Raji (cell line): ENCODE measurements around the gene SLC38A9.

Experiments
- POLR2A ChIP-seq: IDR thresholded peaks from 2 replicates; pipeline ENCODE4 v1.6.1; 2011; ENCODE audit warnings: low read depth, low read length, control low read depth; ENCODE audit not compliant: insufficient read depth

SLC38A9 gene

DNA sequence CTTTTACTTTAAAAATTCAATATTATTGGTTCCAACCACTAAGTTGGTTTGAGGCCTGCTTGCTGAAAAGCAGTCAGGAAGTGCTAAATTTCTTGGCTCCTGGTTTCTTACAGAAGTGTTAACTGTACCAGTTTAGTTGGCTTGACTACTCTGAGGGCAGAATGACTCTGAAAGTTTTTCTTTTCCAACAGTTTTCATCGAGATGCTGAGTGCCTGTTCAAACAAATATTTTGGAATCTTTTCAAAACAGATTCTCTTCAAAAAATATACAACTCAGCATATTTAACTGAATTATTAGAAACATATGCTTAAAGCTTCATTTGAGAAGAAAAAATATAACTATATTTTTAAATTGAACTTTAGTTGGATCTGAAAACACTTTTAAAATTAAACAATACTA, 37.0 kb downstream of the SLC38A9 start:
- TF ChIP-seq POLR2A, result no peak

DNA sequence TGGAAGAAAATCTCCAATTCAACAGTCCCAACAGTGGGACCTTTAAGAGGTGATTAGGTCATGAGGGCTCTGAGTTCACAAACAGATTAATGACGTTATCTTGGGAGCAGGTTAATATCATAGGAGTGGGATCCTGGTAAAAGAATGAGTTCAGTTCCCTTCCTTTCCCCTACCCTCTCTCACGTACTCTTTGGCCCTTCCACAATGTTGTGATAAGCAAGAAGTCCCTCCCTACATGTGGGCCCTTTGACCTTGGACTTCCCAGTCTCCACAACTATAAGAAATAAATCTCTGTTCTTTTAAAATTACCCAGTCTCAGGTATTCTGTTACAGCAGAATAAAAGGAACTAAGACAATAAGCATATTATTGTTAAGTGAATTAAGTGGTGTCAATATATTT, 37.8 kb downstream of the SLC38A9 start:
- no peak for TF ChIP-seq POLR2A

DNA sequence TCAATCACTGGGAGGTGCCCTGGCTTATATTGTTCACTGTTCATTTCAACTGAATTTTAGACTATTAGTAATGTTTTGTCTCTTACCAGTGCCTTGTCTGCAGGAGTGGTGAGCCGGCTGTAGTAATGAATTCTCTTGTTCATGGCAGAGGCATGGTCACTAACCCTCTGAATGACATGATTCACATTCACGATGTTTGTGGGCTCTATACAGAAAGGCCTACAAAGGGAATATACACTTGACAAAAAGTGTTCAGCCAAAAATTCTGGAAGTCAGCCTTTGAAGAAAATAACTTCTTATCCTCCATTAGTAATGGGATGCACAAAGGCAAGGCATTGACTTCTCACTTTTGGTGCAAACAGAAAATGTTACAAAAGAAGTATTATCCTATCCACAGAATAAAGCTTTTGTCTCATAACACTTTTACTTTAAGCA, 39.6 kb downstream of the SLC38A9 start:
- TF ChIP-seq POLR2A, result no peak

DNA sequence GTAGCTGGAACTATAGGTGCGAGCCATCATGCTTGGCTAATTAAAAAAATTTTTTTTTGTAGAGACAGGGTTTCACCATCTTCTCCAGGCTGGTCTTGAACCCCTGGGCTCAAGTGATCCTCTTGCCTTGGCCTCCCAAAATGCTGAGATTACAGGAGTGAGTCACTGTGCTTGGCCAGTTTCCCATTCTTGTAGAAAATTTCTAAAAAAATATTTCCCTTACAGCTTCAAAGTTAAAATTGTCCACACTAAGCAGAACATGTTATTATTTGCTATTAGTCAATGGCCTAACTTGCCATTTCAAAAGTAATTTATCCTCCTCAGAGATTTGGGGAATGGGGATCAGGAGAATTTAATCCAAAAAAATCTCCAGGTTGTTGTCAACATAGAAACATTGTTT, 40.1 kb downstream of the SLC38A9 start:
- TF ChIP-seq POLR2A, result no peak

DNA sequence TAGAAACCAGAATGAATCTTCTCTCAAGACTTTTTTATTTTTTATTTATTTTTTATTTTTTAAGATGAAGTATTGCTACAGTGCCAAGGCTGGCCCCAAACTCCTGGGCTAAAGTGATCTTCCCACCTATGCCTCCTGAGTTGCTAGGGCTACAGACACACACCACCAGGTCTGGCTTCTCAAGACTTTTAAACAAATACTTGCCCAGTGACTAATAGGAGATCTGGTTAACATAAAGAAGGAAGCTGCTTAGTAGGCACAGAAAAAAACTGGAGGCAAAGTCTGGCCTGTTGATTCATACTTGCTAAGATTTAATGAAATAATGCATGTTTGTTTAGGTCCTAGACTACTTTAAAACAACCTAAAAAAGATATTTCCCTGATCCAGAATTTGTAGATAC, 43.8 kb downstream of the SLC38A9 start:
- no peak for TF ChIP-seq POLR2A

DNA sequence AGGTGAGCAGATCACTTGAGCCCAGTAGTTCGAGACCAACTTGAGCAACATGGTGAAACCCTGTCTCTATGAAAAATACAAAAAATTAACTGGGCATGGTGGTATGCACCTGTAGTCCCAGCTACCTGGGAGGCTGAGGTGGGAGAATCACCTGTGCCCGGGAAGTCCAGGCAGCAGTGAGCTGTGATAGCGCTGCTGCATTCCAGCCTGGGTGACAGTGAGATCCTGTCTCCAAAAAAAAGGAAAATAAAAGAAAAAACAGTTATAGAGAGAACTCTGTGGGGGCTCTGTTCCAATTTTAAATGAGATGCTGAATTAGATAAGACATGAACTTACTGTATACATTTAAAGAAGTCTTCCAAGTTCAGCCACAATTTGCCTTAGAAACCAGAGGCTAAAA, 44.2 kb downstream of the SLC38A9 start:
- TF ChIP-seq POLR2A, result no peak

DNA sequence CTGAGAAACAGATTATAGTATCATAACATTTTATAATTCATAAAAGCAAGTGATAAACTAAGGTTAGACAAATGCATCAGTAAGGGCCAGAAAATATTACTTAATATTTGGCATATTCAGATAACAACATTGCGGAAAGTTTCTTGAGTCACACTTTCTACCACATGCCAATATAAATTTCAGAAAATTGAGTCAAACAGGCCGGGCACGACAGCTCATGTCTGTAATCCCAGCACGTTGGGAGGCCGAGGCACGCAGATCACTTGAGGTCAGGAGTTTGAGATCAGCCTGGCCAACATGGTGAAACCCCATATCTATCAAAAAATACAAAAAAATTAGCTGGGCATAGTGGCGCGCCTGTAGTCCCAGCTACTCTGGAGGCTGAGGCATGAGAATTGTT, 47.1 kb downstream of the SLC38A9 start:
- TF ChIP-seq POLR2A, result no peak

DNA sequence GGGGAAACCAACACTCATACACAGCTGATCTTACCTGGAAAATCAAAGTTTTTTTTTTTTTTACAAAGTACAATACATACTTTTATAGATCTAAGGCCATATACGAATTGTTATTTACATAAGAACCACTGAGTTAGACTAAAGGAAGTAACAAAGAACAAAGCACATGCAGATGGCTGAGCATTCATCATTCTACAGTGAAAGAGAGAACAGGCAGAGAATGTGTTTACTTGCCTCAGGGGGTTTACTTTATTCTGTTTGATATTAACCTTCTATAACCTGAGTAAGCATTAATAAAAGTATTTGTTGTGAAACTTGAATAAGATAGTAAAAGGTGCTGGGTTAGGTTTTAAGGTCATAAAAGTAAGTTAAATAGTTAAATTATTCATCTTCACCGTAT, 54.7 kb downstream of the SLC38A9 start:
- TF ChIP-seq POLR2A, result no peak

DNA sequence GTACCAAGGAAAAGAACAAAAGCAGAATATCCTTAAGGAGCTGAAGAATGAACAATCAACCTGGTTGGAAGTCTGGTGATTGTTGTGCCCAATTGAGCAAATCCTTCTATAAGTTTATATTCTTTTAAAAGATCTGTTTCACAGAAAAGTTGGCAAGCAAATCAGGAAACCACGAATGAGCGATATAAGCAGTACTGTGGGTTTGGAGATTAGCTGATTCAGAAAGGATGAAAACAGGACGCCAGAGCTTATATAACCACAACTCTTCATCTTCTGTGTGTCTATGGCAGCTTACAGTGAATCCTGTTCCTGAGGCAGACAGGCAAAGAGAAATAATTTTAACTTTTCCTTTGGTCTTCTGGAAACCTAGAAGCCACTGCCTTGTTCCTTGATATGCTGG, 61.7 kb downstream of the SLC38A9 start:
- no peak for TF ChIP-seq POLR2A

DNA sequence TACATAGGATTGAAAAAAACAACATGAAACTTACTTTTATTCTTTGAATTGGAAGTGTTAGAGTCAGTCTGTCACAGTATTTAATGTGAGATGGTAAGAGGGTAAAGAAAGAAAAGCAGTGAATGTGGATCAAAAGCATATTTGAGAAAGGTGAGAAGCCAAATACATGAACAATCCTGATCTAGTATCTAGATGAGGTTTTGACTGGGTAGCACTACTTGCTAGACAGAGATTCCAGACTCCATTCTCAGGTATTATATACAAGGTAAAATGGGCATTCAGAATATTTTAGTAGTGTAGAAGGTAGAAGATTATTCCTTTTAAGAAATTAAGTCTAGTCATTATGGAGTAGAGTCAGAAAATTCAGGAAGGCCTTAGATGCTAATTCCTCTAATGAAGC, 62.2 kb downstream of the SLC38A9 start:
- TF ChIP-seq POLR2A, result no peak

DNA sequence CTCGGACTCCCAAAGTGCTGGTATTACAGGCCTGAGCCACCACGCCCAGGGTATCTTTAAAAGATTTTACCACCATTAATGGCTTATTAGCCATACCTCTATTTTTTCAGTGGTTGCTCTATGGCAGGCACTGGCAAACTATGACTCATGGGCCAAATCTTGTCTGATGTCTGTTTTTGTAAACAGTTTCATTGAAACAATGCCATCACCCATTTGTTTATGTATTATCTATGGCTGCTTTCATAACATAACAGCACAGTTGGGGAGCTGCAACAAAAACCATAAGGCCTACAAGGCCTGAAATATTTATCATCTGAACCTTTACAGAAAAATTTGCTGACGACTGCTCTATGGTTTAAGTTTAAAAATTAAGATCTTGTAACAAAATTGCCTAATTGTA, 66.8 kb downstream of the SLC38A9 start:
- no peak for TF ChIP-seq POLR2A

DNA sequence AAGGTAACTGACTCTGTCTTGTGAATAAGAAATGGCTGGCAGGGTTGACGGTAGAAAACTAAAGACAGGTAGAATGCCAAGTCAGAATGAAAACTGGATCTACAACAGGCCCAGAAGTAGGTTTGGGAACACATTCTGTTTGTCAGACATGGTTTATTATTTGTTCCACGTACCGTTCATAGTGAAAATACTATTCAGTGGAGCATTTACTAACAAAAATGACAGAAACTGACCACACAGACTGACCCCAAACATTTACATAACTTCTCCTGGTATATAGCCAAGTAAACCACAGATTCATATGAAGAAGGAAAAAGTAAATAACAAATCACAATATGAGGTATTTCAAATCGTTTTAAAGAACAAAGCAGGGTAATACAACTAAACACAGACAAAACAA, 73.7 kb downstream of the SLC38A9 start:
- no peak for TF ChIP-seq POLR2A

DNA sequence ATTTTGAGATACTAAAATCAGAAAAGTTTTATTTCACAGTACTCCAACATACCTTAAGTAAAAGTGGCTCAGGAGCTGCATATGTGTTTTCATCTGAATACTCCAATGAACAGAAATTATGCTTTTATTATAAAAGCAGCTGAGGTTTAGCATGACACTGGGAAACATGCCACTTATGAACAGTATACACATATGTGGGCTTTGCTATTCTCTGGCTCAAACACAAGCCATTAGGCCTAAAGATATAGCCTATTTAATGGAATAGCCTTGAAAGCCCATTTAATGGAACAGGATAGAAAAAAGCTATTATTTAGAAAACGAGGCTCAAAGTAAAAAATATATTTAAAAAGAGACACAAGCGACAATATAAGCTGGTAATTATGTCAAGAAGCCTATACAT, 74.1 kb downstream of the SLC38A9 start:
- no peak for TF ChIP-seq POLR2A

DNA sequence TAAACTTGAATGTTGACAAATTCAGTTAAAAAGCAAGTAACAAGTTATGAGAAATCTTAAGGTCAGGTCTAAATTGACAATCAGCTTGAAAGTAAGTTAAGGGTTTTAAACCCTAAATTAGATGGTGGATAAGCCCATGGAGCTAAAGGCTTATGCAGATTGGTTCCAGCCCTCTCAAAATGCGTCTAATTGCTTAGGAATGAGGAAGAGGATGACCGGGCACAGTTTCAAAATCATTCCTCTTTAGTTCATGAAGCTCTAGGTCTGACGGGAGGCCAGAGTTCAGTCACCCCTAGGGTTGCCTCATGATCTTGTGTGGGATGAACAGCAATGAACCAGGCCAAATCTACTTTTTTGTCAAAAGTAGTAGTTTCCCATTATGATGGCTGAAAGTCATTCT, 75.4 kb downstream of the SLC38A9 start:
- TF ChIP-seq POLR2A, result no peak

DNA sequence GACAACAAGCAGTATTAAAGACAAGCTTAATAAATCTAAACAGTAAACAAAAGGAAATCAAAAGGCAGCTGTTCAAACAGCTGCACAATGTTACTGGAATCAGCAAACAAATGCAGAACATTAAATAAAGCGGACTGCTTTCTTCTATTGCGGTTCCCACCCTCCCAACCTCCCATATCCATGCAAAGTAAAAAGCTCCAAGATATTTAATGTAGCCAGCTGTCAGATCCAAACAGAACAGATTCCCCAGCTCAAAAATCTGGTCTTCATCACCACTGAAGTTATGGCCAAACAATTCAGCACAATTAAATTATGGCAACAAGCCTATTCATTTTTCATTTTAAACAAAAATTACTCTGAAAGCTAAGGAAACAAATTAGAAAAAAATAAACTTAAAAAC, 75.9 kb downstream of the SLC38A9 start:
- TF ChIP-seq POLR2A, result no peak

DNA sequence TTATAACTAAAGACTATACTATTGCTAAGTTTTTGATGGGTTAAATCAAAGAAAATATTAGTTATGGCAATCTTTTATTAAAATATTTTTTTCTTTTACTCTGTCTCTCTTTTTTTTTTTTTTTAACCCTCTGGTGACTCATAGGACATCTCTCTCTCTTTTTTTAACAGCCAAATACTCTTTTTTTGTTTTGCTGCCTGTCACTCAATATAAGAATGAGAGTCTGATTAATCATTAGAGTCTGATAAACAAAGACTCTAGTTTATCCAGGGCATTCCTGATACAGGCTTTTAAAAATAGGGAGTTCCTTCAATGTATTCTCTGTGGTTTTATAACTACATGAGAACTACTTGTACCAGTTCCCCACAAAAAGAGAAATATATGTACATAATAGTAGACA, 77.3 kb downstream of the SLC38A9 start:
- TF ChIP-seq POLR2A, result no peak

DNA sequence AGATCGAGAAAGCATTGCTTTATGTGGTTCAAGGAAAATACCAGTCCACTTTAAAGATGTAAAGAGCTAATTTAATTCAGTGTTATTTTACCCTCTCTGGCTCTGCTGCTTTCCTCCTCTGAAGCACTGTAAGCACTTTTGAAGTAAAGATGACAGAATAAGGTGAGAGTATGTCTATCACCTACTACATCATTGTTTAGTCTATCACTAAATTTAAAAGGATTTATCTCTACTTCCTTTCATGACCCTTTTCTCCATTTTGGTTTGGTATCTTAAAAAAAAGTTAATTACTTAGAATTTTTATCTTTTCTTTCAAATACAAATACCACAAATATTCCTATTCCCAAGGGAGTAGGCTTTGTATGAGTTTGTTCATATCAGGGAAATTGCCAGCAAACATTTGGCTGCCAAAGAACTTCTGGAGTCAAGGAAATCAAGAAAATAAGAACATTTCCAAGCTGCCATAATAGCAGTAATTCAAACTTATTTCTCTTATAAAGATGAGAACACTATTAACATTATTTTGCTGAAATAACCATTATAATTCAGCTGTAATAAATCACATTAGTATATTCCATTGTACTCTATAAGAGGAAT, 77.8 kb downstream of the SLC38A9 start:
- TF ChIP-seq POLR2A, result no peak

DNA sequence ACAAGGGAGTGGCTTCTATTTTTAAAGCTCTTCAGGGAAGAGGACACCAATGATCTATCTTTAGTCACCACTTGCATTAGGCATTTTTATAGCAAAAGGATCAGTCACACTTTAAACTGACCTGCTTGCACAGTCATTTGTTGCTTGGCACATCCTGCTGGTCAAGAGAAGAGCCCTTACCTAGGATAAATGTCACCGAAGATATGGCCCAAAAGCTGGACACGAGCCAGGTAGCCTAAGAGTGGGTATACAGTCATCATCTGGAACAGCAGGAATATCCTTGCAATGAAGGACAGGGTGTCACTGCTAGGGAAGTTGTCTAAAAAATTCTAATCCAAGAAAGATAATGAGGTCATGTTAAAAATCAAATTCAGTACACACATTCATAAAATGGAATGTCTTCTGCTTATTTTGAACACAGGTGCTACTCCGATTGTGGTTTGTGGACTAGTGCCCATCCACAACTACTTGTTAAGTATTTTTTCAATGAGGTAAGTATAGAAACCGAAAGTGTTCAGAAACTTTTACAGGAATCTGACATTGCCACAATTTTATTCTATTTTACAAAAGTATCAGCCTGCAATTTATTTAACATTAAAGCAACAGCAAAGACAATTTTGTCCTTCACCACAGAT, 78.4 kb downstream of the SLC38A9 start:
- no peak for TF ChIP-seq POLR2A

DNA sequence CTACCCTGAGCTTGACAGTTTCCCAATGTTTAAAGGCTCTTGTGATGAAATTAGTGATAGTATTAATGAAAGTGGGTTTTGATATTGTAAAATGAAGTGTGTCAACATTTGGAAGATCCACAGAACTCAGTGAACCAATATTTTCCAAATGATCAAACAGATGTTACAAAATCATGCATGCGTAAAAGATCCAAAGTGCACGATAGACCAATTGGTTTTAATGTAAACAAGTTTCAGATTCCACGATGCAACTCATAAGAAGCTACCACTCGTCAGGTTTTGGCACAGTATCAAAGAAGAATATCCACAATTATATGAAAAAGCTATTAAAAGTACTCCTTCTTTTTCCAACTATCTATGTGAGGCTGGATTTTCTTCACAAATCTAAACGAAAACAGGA, 82.3 kb downstream of the SLC38A9 start:
- no peak for TF ChIP-seq POLR2A
